ENCODE results near the gene REG3G. TPM values are rescaled to one million over a fixed set of nuclear protein-coding genes. Genes with fewer than 3 reads are reported as not detected.

Gene REG3G
- total RNA-seq, 1 experiment from 2014 or later: not detected

GRCh38 chr2:79000008-79000576 is 25.4 kb upstream of the REG3G start:
- intact Hi-C loops (cut with micrococcal nuclease; ENCODE audit: unreplicated experiment): no loop called here
- no peak overlapping the region for H3K4me3 ChIP-seq (ENCODE audit: low read depth, low read length, poor library complexity, severe bottlenecking)
- ChIA-PET CTCF (no interaction called here), POLR2A (ENCODE audit: low non-redundant PET) (interaction anchor here (0.6 kb wide), 1 partner anchor 931 kb away, joined by 4 read pairs; no protein-coding TSS in a partner anchor)
- BruUV-seq (replicated peaks): no TSS peak
- H3K9me3 ChIP-seq (ENCODE audit: low read depth, low read length, poor library complexity, severe bottlenecking): no peaks in the 10 kb centered on the region
- no peaks in the 10 kb centered on the region for H3K27me3 ChIP-seq (replicated peaks; ENCODE audit: insufficient read depth, low read depth, low read length, poor library complexity)
- TF ChIP-seq EZH2 (IDR thresholded peaks at IDR 0.05; ENCODE audit: borderline replicate concordance, low read depth, low read length, poor library complexity, severe bottlenecking): no peak
- TF ChIP-seq CTCF (conservative IDR thresholded peaks at IDR 0.05; ENCODE audit: low read depth, low read length): no peak
- H3K4me1 ChIP-seq (ENCODE audit: insufficient read depth, low read length, poor library complexity, severe bottlenecking): no peaks in the 10 kb centered on the region
- H3K27ac ChIP-seq (ENCODE audit: low read depth, low read length, poor library complexity, severe bottlenecking): no peak overlapping the region
- DNase-seq (ENCODE audit: low spot score): no peak
- no peaks in the 10 kb centered on the region for H3K36me3 ChIP-seq (ENCODE audit: insufficient read depth, low read length, poor library complexity, severe bottlenecking)

- no TSS peak for BruUV-seq (replicated peaks)
- no peak for TF ChIP-seq CTCF (conservative IDR thresholded peaks at IDR 0.05; ENCODE audit: low read depth, low read length)
- no peak for TF ChIP-seq EZH2 (IDR thresholded peaks at IDR 0.05; ENCODE audit: borderline replicate concordance, low read depth, low read length, poor library complexity, severe bottlenecking)
- POLR2A ChIA-PET (ENCODE audit: low non-redundant PET): no interaction called here
Observed at GRCh38 chr2:79001285-79001684, 24.2 kb upstream of the REG3G start.

GRCh38 chr2:79004680-79005079 is 20.8 kb upstream of the REG3G start:
- H3K4me3 ChIP-seq (ENCODE audit: low read depth, low read length, poor library complexity, severe bottlenecking): no peak overlapping the region
- H3K4me1 ChIP-seq (ENCODE audit: insufficient read depth, low read length, poor library complexity, severe bottlenecking): no peaks in the 10 kb centered on the region
- ChIA-PET POLR2A (ENCODE audit: low non-redundant PET) (no interaction called here), CTCF (no interaction called here)
- intact Hi-C loops (cut with micrococcal nuclease; ENCODE audit: unreplicated experiment): no loop called here
- no peaks in the 10 kb centered on the region for H3K27me3 ChIP-seq (replicated peaks; ENCODE audit: insufficient read depth, low read depth, low read length, poor library complexity)
- H3K9me3 ChIP-seq (ENCODE audit: low read depth, low read length, poor library complexity, severe bottlenecking): no peaks in the 10 kb centered on the region
- TF ChIP-seq CTCF (conservative IDR thresholded peaks at IDR 0.05; ENCODE audit: low read depth, low read length) (no peak), EZH2 (IDR thresholded peaks at IDR 0.05; ENCODE audit: borderline replicate concordance, low read depth, low read length, poor library complexity, severe bottlenecking) (no peak)
- H3K27ac ChIP-seq (ENCODE audit: low read depth, low read length, poor library complexity, severe bottlenecking): no peak overlapping the region
- DNase-seq (ENCODE audit: low spot score): no peak
- BruUV-seq (replicated peaks): no TSS peak
- H3K36me3 ChIP-seq (ENCODE audit: insufficient read depth, low read length, poor library complexity, severe bottlenecking): no peaks in the 10 kb centered on the region

More at GRCh38 chr2:79001285-79001684, 24.2 kb upstream of the REG3G start:
- Histone ChIP-seq H3K27me3 (replicated peaks; ENCODE audit: insufficient read depth, low read depth, low read length, poor library complexity) (no peaks in the 10 kb centered on the region), H3K4me1 (ENCODE audit: insufficient read depth, low read length, poor library complexity, severe bottlenecking) (no peaks in the 10 kb centered on the region), H3K4me3 (ENCODE audit: low read depth, low read length, poor library complexity, severe bottlenecking) (no peak overlapping the region), H3K9me3 (ENCODE audit: low read depth, low read length, poor library complexity, severe bottlenecking) (no peaks in the 10 kb centered on the region), H3K36me3 (ENCODE audit: insufficient read depth, low read length, poor library complexity, severe bottlenecking) (no peaks in the 10 kb centered on the region), H3K27ac (ENCODE audit: low read depth, low read length, poor library complexity, severe bottlenecking) (no peak overlapping the region)
- intact Hi-C loops (cut with micrococcal nuclease; ENCODE audit: unreplicated experiment): no loop called here
- no peak for DNase-seq (ENCODE audit: low spot score)
- CTCF ChIA-PET: no interaction called here

Data from A673 (cell line).